ENCODE measurements around the gene FEN1. TPM values are rescaled to one million over a fixed set of nuclear protein-coding genes. Genes with fewer than 3 reads are reported as not detected.

Gene FEN1, protein sequence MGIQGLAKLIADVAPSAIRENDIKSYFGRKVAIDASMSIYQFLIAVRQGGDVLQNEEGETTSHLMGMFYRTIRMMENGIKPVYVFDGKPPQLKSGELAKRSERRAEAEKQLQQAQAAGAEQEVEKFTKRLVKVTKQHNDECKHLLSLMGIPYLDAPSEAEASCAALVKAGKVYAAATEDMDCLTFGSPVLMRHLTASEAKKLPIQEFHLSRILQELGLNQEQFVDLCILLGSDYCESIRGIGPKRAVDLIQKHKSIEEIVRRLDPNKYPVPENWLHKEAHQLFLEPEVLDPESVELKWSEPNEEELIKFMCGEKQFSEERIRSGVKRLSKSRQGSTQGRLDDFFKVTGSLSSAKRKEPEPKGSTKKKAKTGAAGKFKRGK
- total RNA-seq = 10 to 100 TPM in 1 of 2 donors, 1 to 10 TPM in 1; 9.4 to 11.4 TPM
- long read RNA-seq, transcript FEN1-201 (2 exons, 2,296 nt) = major isoform, 17 of 18 reads
- long read RNA-seq, partial matches to known transcripts = 0 of 18 reads
- long read RNA-seq, other reads (novel, unspliced or antisense) = 1 of 18 reads

- intact Hi-C loops (cut with DNase I) = no loop called here
- ATAC-seq = peak; percentile 90 to 92
- DNase-seq = peak; percentile 93
Observed at GRCh38 chr11:61792310-61793082, at the start of gene FEN1, which contains the start of gene TMEM258. FEN1 (plus strand) TSS chr11:61792911; CDS start chr11:61795362, 2,451 bp downstream. TMEM258 (minus strand) TSS chr11:61792599; CDS start chr11:61792558, 41 bp downstream.

DNA sequence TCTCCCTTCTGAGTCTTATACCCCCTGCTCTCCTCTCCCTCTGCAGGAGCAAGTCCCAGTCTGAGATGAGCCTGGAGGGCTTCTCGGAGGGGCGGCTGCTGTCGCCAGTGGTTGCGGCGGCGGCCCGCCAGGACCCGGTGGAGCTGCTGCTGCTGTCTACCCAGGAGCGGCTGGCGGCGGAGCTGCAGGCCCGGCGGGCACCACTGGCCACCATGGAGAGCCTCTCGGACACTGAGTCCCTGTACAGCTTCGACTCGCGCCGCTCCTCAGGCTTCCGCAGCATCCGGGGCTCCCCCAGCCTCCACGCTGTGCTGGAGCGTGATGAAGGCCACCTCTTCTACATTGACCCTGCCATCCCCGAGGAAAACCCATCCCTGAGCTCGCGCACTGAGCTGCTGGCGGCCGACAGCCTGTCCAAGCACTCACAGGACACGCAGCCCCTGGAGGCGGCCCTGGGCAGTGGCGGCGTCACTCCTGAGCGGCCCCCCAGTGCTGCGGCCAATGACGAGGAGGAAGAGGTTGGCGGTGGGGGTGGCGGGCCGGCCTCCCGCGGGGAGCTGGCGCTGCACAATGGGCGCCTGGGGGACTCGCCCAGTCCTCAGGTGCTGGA lies 49.1 kb upstream of the FEN1 start:
- ATAC-seq = no peak
- DNase-seq = no peak
- intact Hi-C loops (cut with DNase I) = no loop called here

- no peak for ATAC-seq
- intact Hi-C loops (cut with DNase I) = no loop called here
- no peak for DNase-seq
Observed at GRCh38 chr11:61744181-61744580, 48.5 kb upstream of the FEN1 start.

- ATAC-seq (no peak), DNase-seq (no peak)
- intact Hi-C loops (cut with DNase I) = loop anchor here in 1 of 2 donors (5.0 kb wide), 1 partner anchor 363 kb away; no protein-coding TSS in a partner anchor
Observed at GRCh38 chr11:61744609-61745156, 48.0 kb upstream of the FEN1 start.

DNA sequence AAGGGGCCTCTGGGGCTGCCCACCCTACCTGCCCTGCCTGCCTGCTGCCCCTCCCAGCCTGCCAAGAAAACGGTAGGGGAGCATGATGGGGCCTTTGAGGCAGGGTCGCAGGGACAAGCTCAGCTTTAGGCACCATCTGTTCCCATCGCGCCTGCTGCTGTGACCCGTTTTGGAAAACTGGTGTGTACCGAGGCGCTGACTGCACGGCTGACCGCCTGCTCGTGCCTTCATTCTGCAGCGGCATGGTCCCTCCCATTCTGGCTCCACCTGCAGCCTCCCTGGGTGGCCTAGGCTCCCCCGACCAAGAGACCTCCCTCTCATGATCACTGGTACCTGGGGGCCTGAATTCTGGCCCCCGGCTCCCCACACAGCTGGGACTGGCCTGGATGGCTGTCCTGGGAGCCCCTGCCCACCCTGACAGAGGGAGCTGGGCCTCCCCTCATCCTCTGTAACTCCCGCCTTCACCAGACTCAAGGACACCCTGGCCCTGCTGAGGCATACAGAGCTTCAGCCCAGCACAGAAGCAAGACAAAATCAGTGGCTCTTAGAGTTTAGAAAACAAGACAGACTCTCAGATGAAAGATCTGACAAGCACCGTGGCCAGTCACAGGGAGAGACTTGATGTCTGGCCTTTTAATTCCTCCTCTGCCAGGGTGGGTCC lies 46.8 kb upstream of the FEN1 start:
- DNase-seq (no peak), ATAC-seq (no peak)
- intact Hi-C loops (cut with DNase I) = loop anchor here in 1 of 2 donors (5.0 kb wide), 1 partner anchor 361 kb away; no protein-coding TSS in a partner anchor

GRCh38 chr11:61746442-61747191 lies 46.1 kb upstream of the FEN1 start:
- DNase-seq (no peak), ATAC-seq (no peak)
- intact Hi-C loops (cut with DNase I) = loop anchor here in 1 of 2 donors (5.0 kb wide), 1 partner anchor 361 kb away; no protein-coding TSS in a partner anchor

DNA sequence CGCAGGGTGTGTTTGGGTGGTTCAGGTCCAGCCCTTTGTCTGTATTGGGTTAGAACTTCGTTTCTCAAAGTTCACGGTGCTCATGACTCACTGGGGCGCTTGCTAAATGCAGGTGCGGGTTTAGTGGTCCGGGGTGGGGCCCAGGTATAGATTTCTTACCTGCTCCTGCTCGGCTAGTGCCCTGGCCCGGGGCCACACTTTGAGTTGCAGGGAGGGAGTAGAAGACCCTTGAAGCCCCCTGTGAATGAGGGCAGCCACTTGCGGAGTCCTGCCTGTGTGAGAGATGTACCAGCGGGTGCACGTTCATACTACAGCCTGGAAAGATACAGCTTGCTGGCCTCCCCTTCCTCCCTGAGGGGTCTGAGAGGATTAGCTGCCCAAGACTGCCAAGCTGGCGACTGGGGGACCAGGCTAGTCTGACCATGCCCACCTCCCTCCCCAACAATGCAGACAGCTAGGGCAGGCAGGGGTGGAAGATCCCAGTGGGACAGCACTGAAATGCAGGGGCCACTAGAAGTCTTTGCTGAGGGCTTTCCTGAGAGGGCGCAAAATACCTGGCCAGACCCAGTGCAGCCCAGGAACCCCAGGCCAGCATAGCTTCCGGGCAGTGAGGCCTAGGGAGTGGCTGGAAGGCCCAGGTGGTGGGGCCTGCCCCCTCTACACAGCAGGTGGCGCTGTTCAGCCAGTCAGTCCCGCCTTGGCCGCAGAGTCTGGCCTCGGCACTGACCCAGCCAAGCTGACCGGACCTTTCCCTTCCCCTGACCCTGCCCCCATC lies 45.3 kb upstream of the FEN1 start:
- ATAC-seq (peak; percentile 83 to 87), DNase-seq (peak; percentile 87)
- intact Hi-C loops (cut with DNase I) = loop anchor here in 1 of 2 donors (5.0 kb wide), 1 partner anchor 360 kb away; no protein-coding TSS in a partner anchor

DNA sequence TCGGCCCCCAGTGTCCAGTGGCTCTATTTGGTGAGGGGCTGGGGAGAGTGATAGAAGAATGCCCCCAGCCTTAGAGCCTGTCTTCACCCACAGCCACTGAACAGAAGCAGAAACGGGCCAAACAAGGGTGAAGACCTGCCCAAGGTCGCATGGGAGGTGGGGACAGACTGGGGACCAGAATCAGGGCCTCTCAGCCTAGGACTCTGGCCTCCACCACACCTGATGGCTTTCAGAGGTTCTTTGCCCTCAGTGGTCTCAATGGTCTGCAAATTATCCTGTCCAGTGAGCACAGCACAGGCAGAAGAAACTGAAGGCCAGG lies 44.8 kb upstream of the FEN1 start:
- no peak for ATAC-seq
- intact Hi-C loops (cut with DNase I) = loop anchor here in 1 of 2 donors (5.0 kb wide), 1 partner anchor 359 kb away; no protein-coding TSS in a partner anchor

DNA sequence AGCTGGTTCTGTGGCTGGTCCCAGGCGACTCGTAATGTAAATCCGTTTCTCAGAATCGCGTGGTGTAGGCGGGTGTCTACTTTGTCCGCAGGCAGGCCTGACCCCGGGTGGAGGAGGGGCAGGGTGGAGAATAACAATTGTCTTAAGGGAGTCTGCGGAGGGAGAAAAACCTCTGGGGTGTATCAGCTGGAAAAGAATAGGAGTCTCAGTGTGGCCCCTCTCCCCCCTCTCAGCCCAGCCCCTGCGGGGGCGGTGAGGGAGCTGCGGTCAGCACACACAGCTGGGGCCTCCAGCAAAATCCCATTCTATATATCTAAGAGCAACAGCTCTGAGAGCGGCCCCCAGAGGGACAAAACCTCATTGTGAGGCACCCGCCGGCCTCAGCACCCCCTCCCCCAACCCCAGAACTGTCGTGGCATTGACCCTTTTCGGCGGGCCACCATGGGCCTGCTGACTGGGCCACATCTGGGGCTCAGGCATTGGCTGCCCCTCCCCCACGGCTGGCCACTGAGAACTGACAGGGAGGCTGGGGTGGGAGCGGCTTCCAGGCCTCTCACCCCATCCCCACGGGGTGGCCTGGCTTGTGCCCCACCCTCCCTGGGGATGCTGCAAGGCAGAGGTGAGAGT lies 43.0 kb upstream of the FEN1 start:
- intact Hi-C loops (cut with DNase I) = loop anchor here in 1 of 2 donors (5.0 kb wide), 1 partner anchor 358 kb away; no protein-coding TSS in a partner anchor
- no peak for DNase-seq
- no peak for ATAC-seq

More for the DNA sequence above, 44.8 kb upstream of the FEN1 start:
- DNase-seq = no peak

GRCh38 chr11:61750631-61751273 lies 42.0 kb upstream of the FEN1 start:
- DNase-seq (no peak), ATAC-seq (no peak)
- intact Hi-C loops (cut with DNase I) = no loop called here

DNA sequence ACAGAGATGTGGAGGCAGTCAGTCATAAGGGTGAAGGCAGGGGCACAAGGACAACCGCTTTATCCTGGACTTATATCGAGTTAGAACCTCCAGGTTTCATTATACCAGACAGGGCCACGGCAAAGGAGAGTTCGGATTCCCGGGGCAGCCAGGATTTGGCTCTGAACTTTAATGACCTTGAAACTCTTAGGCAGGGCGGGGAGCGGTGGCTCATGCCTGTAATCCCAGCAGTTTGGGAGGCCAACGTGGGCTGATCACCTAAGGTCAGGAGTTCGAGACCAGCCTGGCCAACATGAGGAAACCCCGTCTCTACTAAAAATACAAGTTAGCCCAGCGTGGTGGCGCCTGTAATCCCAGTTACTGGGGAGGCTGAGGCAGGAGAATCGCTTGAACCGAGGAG lies 41.3 kb upstream of the FEN1 start:
- DNase-seq = no peak
- intact Hi-C loops (cut with DNase I) = no loop called here
- ATAC-seq = no peak

DNA sequence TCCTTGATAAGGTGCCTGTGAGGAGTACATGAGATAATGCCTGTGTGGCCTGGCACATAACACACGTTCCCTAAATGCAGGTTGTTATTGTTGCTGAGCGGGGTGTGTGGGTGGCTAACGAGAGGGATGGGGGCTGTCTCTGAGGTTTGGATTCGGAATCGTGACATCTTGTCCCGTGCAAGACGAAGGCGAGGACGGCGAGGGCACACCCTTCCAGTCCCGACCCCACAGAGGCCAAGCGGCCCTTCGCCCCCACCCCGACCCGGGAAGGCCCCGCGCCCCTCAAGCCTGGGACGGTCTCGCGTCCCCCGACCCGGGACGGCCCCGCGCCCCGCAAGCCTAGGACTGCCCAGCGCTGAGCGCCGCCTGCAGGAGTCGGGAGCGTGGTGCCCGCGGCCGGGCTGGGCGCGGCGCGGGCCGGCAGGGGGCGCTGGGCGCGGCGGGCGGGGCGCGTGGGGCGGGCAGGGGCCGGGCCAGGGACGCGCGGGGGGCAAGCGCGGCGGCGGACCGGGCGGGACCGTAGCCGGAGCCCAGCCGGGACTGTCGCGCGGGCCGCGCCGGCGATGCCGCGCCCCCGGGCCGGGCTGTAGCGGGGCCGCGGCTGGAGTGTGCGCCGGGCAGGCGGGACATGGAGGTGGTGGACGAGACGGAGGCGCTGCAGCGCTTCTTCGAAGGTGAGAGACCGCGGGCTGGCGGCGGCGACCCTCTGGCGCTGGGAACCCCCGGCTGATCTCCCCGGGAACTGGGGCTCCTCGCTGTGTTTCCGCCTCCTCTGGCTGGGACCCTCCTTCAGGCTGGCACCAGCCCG lies 40.4 kb upstream of the FEN1 start, which contains the start of gene MYRF:
Gene MYRF (plus strand): TSS at position 520 of the 808 bp plus-strand sequence. CDS start 109 bp downstream, at position 629.
- DNase-seq (no peak), ATAC-seq (peak; percentile 23 to 64)
- intact Hi-C loops (cut with DNase I) = no loop called here

GRCh38 chr11:61752925-61753521 lies 39.7 kb upstream of the FEN1 start:
- no peak for DNase-seq

DNA sequence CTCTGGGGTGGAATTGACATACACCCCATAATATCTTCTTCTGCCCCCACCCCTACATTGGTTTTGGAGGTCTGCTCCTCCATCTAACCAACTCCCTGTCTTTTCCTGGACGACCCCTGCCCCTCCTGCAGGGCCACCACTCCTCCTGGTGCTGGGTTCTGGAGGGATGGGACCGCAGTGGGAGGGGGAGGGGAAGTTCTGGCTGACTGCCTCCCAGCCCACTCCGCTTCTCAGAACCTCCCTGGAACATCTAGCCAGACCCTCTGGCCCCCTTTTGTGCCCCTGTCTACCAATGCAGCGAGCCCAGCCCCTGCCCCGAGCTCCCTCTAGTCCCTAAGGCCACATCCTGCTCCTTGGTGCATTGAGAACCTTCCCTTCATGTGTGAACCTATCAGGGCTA lies 39.0 kb upstream of the FEN1 start:
- intact Hi-C loops (cut with DNase I) = no loop called here
- DNase-seq = no peak
- no peak for ATAC-seq

More at GRCh38 chr11:61752925-61753521, 39.7 kb upstream of the FEN1 start:
- intact Hi-C loops (cut with DNase I) = no loop called here
- ATAC-seq = no peak

Measured in left cardiac atrium (tissue), 4 donors.